HepG2 (cell line): Measurements from ENCODE around the gene GPR89A. TPM values are rescaled to one million over a fixed set of nuclear protein-coding genes. Genes with fewer than 3 reads are reported as not detected.
A peak's percentile ranks its signal among the peaks of the same experiment; 100 is the strongest.

Source experiments
- ATF1 ChIP-seq: IDR thresholded peaks from 2 replicates; pipeline ENCODE4 v1.6.1; 2016; ENCODE audit warnings: mild to moderate bottlenecking, control low read depth
- ATM ChIP-seq: fragments of 450-650 bp; IDR thresholded peaks from 2 replicates; pipeline ENCODE4 v1.7.1; 2017; ENCODE audit warnings: mild to moderate bottlenecking, borderline replicate concordance
- KDM4B ChIP-seq: sonication (generic); formaldehyde crosslinking; IDR thresholded peaks from 2 replicates; pipeline ENCODE4 v1.4.0; 2020; ENCODE audit warnings: missing genetic modification reagents
- PITX1 ChIP-seq: sonication (generic); formaldehyde crosslinking; IDR thresholded peaks from 2 replicates; pipeline ENCODE4 v1.5.1; 2020; ENCODE audit warnings: mild to moderate bottlenecking, missing genetic modification reagents
- PTBP1 ChIP-seq: fragments of 200-400 bp; formaldehyde crosslinking; IDR thresholded peaks from 2 replicates; pipeline ENCODE4 v1.6.1; 2018; ENCODE audit warnings: low read length, low read depth; ENCODE audit not compliant: poor library complexity, severe bottlenecking
- RAD51 ChIP-seq: fragments of 450-650 bp; IDR thresholded peaks from 2 replicates; pipeline ENCODE4 v1.6.1; 2016; ENCODE audit warnings: borderline replicate concordance
- SOX6 ChIP-seq, 2 experiments: fragments of 450-650 bp in 1 of 2; sonication (generic) in 1 of 2; formaldehyde crosslinking in 1 of 2; IDR thresholded peaks; 2 replicates each; pipeline versions ENCODE4 v1.4.0 to v1.6.1; 2017 to 2020; ENCODE audit warnings: antibody characterized with exemption in 1 of 2, mild to moderate bottlenecking in 1 of 2, missing genetic modification reagents in 1 of 2
- STAT5B ChIP-seq: sonication (generic); formaldehyde crosslinking; IDR thresholded peaks from 2 replicates; pipeline ENCODE4 v1.4.0; 2020; ENCODE audit warnings: missing genetic modification reagents
- TBX3 ChIP-seq: fragments of 450-650 bp; IDR thresholded peaks from 2 replicates; pipeline ENCODE4 v1.6.1; 2017; ENCODE audit warnings: antibody characterized with exemption, mild to moderate bottlenecking, inconsistent platforms, borderline replicate concordance
- ZIK1 ChIP-seq: sonication (generic); formaldehyde crosslinking; IDR thresholded peaks from 2 replicates; pipeline ENCODE4 v1.5.0; 2020; ENCODE audit warnings: mild to moderate bottlenecking, low read depth, missing genetic modification reagents, borderline replicate concordance
- ZNF562 ChIP-seq: sonication (generic); formaldehyde crosslinking; IDR thresholded peaks from 2 replicates; pipeline ENCODE4 v1.8.0; 2022; ENCODE audit warnings: missing genetic modification reagents, borderline replicate concordance
- ZNF781 ChIP-seq: sonication (generic); formaldehyde crosslinking; IDR thresholded peaks from 2 replicates; pipeline ENCODE4 v1.5.1; 2020; ENCODE audit warnings: borderline replicate concordance, mild to moderate bottlenecking, missing genetic modification reagents; ENCODE audit errors: not compliant biosample characterization
- ZNF841 ChIP-seq: sonication (generic); formaldehyde crosslinking; IDR thresholded peaks from 2 replicates; pipeline ENCODE4 v1.8.1; 2023; ENCODE audit warnings: missing genetic modification reagents, borderline replicate concordance
- polyA plus RNA-seq, 8 experiments: library from polyadenylated mRNA; depleted of rRNA in 3 of 8; stranded (reverse) in 7 of 8; unstranded in 1 of 8; fragments of >200 nt; fragmentation: Illumina TruSeq in 4 of 8; extraction: Trizol in 4 of 8; gene quantifications; 2 replicates each; pipeline versions ENCODE4 v1.2.1 to v1.2.3, GENCODE V29; 2011 to 2016; ENCODE audit warnings: low read depth in 4 of 8, missing spikeins in 1 of 8, mixed read lengths in 1 of 8; ENCODE audit not compliant: insufficient read depth in 1 of 8
- total RNA-seq, 5 experiments: library from RNA; depleted of rRNA; stranded (reverse); fragments of >200 nt; fragmentation: Illumina TruSeq; extraction: Trizol; gene quantifications; 2 replicates each; pipeline ENCODE4 v1.2.3, GENCODE V29; 2016; ENCODE audit warnings: low read depth in 1 of 5
- TF ChIP-seq, protein P1 (sequence below): sonication (generic); formaldehyde crosslinking; IDR thresholded peaks from 2 replicates; pipeline ENCODE4 v1.4.0; 2020; ENCODE audit warnings: low read depth, missing genetic modification reagents
- TF ChIP-seq, protein P2 (sequence below): sonication (generic); formaldehyde crosslinking; conservative IDR thresholded peaks from 2 replicates; pipeline ENCODE4 v1.4.0; 2020; ENCODE audit warnings: missing genetic modification reagents
- TF ChIP-seq, protein P3 (sequence below): sonication (generic); formaldehyde crosslinking; IDR thresholded peaks from 2 replicates; pipeline ENCODE4 v1.4.0; 2020; ENCODE audit warnings: mild to moderate bottlenecking, missing genetic modification reagents
- TF ChIP-seq, protein P4 (sequence below): sonication (generic); formaldehyde crosslinking; IDR thresholded peaks from 2 replicates; pipeline ENCODE4 v1.4.0; 2020; ENCODE audit warnings: mild to moderate bottlenecking, missing genetic modification reagents
- TF ChIP-seq, protein P5 (sequence below): sonication (generic); formaldehyde crosslinking; IDR thresholded peaks from 2 replicates; pipeline ENCODE4 v1.4.0; 2020; ENCODE audit warnings: mild to moderate bottlenecking, low read depth, missing genetic modification reagents
- TF ChIP-seq, protein P6 (sequence below): sonication (generic); formaldehyde crosslinking; IDR thresholded peaks from 2 replicates; pipeline ENCODE4 v1.5.0; 2020; ENCODE audit warnings: missing genetic modification reagents, mild to moderate bottlenecking, borderline replicate concordance

The GPR89A gene
- total and polyA plus RNA-seq, 2 of the 13 experiments (the other 11 are each of a cell fraction or from before 2014, with no cell fraction given) = 23.4 to 32.6 TPM

DNA sequence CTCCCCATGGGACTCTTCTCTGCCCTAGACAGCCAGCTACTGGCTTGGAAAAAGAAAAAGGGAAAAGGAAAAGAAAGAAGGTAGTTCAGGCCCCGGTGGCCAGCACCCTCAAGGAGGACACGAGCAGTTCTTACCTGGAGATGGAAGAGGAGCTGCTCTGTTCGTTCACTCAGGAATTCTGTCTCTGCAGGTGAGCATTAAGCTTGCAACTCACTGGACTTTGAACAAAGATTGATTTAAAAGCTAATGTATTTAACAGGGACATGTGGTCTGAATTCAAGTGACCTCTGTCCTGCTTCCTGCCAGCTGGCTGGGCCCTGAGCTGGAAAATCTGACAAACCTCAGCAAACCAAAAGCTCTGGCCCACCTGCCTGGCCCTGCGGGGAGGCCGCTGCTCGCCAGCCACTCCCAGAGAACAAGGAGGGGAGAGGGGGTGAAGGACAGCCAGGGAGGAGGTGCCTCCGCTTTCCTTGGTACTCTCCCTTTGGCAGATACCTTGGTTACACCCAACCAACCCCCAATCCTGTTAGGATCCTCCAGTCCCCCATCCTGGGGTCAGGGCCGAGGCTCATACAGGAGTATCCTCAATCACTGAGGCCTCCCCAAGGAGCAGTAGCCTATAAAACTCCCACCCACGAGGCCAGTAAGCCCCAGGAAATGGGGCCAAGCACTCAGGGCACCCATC, 99.5 kb downstream of the GPR89A start, which contains the start of gene PDZK1 (continued):
- TF ChIP-seq, protein P1, sequence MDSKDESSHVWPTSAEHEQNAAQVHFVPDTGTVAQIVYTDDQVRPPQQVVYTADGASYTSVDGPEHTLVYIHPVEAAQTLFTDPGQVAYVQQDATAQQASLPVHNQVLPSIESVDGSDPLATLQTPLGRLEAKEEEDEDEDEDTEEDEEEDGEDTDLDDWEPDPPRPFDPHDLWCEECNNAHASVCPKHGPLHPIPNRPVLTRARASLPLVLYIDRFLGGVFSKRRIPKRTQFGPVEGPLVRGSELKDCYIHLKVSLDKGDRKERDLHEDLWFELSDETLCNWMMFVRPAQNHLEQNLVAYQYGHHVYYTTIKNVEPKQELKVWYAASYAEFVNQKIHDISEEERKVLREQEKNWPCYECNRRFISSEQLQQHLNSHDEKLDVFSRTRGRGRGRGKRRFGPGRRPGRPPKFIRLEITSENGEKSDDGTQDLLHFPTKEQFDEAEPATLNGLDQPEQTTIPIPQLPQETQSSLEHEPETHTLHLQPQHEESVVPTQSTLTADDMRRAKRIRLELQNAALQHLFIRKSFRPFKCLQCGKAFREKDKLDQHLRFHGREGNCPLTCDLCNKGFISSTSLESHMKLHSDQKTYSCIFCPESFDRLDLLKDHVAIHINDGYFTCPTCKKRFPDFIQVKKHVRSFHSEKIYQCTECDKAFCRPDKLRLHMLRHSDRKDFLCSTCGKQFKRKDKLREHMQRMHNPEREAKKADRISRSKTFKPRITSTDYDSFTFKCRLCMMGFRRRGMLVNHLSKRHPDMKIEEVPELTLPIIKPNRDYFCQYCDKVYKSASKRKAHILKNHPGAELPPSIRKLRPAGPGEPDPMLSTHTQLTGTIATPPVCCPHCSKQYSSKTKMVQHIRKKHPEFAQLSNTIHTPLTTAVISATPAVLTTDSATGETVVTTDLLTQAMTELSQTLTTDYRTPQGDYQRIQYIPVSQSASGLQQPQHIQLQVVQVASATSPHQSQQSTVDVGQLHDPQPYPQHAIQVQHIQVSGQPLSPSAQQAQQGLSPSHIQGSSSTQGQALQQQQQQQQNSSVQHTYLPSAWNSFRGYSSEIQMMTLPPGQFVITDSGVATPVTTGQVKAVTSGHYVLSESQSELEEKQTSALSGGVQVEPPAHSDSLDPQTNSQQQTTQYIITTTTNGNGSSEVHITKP = no peak; the same call in 1 of the 2 replicates
- TF ChIP-seq ATF1 (no peak), TBX3 (no peak), SOX6 (IDR thresholded peaks at IDR 0.05) (no peak), SOX6 (CRISPR knock-in tag; IDR thresholded peaks at IDR 0.05) (0 out of 2 replicates have a peak, but pooled peaks have one; percentile 67), PITX1 (CRISPR knock-in tag) (peak; percentile 25; the same call in 1 of the 2 replicates), ZNF781 (CRISPR knock-in tag) (no peak), ZNF841 (CRISPR knock-in tag) (no peak), ATM (no peak), ZNF562 (CRISPR knock-in tag) (no peak), RAD51 (no peak), STAT5B (CRISPR knock-in tag) (no peak), PTBP1 (no peak), ZIK1 (CRISPR knock-in tag) (peak; percentile 31; the same call in 1 of the 2 replicates), KDM4B (CRISPR knock-in tag) (no peak)
- TF ChIP-seq, protein P2, sequence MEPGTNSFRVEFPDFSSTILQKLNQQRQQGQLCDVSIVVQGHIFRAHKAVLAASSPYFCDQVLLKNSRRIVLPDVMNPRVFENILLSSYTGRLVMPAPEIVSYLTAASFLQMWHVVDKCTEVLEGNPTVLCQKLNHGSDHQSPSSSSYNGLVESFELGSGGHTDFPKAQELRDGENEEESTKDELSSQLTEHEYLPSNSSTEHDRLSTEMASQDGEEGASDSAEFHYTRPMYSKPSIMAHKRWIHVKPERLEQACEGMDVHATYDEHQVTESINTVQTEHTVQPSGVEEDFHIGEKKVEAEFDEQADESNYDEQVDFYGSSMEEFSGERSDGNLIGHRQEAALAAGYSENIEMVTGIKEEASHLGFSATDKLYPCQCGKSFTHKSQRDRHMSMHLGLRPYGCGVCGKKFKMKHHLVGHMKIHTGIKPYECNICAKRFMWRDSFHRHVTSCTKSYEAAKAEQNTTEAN = peak; percentile 57
- TF ChIP-seq, protein P3, sequence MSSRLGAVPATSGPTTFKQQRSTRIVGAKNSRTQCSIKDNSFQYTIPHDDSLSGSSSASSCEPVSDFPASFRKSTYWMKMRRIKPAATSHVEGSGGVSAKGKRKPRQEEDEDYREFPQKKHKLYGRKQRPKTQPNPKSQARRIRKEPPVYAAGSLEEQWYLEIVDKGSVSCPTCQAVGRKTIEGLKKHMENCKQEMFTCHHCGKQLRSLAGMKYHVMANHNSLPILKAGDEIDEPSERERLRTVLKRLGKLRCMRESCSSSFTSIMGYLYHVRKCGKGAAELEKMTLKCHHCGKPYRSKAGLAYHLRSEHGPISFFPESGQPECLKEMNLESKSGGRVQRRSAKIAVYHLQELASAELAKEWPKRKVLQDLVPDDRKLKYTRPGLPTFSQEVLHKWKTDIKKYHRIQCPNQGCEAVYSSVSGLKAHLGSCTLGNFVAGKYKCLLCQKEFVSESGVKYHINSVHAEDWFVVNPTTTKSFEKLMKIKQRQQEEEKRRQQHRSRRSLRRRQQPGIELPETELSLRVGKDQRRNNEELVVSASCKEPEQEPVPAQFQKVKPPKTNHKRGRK (CRISPR knock-in tag) = no peak
- TF ChIP-seq, protein P4, sequence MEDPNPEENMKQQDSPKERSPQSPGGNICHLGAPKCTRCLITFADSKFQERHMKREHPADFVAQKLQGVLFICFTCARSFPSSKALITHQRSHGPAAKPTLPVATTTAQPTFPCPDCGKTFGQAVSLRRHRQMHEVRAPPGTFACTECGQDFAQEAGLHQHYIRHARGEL (CRISPR knock-in tag) = no peak
- TF ChIP-seq, protein P5, sequence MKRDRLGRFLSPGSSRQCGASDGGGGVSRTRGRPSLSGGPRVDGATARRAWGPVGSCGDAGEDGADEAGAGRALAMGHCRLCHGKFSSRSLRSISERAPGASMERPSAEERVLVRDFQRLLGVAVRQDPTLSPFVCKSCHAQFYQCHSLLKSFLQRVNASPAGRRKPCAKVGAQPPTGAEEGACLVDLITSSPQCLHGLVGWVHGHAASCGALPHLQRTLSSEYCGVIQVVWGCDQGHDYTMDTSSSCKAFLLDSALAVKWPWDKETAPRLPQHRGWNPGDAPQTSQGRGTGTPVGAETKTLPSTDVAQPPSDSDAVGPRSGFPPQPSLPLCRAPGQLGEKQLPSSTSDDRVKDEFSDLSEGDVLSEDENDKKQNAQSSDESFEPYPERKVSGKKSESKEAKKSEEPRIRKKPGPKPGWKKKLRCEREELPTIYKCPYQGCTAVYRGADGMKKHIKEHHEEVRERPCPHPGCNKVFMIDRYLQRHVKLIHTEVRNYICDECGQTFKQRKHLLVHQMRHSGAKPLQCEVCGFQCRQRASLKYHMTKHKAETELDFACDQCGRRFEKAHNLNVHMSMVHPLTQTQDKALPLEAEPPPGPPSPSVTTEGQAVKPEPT (CRISPR knock-in tag) = no peak
- TF ChIP-seq, protein P6, sequence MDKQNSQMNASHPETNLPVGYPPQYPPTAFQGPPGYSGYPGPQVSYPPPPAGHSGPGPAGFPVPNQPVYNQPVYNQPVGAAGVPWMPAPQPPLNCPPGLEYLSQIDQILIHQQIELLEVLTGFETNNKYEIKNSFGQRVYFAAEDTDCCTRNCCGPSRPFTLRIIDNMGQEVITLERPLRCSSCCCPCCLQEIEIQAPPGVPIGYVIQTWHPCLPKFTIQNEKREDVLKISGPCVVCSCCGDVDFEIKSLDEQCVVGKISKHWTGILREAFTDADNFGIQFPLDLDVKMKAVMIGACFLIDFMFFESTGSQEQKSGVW (CRISPR knock-in tag) = no peak
